Measurements from ENCODE around the gene CCDC6.

GRCh38 chr10:59852670-59853069, 53.7 kb downstream of the CCDC6 start:
- TF ChIP-seq CTCF (IDR thresholded peaks at IDR 0.05) (no peak), POLR2A (IDR thresholded peaks at IDR 0.05) (no peak)
